ENCODE measurements around the gene GAMT.

The GAMT gene

DNA sequence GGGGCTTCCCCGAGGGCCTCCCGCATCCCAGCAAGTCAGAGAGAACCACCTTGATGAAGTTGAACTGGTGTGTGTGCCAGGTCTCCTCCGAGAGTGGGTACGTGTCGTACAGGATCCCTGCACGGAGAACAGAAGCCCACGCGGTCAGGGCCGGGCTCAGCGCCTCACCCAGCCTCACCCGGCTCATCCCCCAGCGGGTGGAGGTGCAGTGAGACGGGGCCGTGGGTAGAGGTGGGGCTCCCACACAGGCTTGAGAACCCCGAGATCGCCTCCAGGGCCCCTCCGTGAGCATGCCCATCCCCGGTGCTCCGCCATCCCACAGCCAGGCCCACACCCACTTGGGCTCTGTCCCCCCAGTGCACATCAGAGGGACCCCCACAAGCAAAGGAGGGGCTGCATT, 2.3 kb downstream of the GAMT start:
- DNase-seq = no peak

DNA sequence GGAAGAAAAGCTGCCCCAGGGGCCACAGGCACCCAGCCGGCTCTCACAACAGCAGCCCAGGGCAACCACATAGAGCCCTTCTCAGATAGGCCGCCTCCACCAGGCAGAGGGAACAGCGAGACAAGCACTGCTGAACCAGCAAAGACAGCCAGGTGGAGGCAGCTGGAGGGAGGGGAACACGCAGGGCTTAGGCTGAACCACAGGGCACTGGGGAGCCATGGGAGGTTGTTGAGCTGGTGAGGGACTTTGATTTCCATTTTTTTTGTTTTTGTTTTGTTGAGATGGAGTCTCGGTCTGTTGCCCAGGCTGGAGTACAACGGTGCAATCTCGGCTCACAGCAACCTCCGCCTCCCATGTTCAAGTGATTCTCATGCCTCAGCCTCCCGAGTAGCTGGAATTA, 3.5 kb downstream of the GAMT start:
- DNase-seq = no peak

- DNase-seq = no peak
Measured at GRCh38 chr19:1396768-1397679, 4.3 kb downstream of the GAMT start.

DNA sequence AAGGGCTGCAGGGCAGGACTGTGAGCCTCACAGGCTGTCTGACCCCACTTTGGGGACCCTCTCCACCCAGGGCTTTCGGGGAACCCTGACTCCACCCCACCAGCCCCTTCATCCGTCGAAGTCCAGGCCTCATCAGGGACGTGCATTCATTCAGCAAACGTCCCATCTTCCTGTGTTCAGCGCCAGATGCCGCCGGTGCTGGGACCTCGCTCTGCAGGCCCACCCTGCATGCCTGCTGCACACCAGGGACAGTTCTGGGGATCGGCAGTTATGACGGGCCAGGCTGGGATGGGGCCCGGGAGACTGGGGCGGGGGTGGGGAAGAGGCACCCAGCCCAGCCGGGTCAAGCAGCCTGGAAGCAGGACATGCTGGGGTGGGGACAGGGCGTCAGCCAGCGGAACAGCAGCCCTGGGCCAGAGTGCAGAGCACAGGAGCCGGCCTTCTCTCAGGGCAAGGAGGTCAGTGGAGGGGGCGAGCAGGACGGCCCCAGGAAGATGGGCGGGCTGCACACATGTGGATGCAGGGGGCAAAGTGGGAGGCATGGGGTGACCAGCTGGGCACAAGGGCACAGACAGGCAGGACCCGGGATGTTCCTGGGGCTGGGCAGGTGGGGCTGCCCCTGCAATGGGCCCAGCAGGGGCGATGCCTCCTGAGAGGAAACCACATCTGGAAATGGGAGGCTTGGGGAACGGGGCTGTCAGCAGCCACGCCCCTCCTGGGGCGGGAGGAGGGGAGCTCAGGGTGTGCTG, 5.1 kb downstream of the GAMT start:
- DNase-seq = no peak

DNA sequence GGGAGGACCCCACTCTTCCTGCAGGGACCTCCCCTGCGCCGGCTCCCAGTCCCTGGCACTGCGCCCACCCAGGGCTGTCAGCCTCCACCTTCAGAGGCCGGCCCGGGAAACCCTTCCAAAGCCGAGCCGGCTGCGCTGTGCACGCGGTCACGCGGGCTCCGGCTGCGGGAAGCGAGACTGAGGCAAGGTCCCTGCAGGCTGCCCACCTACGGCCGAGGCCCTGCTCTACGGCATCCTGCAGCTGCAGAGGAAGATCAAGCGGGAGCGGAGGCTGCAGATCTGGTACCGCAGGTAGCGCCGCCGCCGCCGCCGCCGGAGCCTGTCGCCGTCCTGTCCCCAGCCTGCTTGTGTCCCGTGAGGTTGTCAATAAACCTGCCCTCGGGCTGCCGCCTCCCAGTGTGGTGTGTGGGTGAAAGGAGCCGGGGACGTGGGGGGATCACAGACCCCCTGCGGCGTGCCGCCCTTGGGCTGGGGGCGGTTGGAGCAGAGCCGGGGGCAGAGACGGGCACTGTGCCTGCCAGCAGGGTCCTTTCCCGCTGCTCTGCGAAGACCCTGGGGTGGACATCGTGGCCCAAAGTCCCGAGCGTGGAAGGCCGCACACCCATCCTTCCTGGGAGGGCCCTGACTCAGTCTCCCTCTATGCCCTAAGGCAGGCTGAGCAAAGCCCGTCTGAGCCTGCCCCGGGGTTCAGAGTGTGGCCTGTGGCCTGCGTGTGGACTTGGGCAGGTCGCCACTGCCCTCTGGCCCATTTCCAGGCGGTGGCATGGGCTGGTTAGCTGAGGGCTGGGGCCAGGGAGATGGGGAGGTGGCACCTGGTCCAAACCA, 5.9 kb downstream of the GAMT start:
- DNase-seq = no peak

- no peak for DNase-seq
Measured at GRCh38 chr19:1394252-1395193, 6.8 kb downstream of the GAMT start.

- DNase-seq = no peak
Measured at GRCh38 chr19:1393841-1394240, 7.5 kb downstream of the GAMT start.

GRCh38 chr19:1392939-1393530, 8.3 kb downstream of the GAMT start:
- no peak for DNase-seq

DNA sequence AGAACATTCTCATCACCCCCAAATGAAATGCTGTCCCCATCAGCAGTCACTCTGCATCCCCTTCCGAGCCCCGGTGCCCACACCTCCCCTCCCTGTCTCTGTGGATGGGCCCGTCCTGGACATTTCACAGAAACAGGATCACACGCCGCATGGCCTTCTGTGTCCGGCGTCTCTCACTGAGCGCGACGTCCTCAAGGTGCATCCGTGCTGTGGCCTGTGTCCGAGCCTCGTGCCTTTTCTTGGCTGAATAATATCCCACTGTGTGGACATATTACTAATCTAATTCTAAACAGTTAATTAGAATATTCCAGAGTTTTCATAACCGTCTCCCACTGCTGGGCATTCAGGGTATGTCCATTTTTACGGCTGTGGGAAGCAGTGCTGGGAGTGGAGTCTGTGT, 8.9 kb downstream of the GAMT start:
- DNase-seq = no peak

- no peak for DNase-seq
Measured at GRCh38 chr19:1390890-1391423, 10.4 kb downstream of the GAMT start.

DNA sequence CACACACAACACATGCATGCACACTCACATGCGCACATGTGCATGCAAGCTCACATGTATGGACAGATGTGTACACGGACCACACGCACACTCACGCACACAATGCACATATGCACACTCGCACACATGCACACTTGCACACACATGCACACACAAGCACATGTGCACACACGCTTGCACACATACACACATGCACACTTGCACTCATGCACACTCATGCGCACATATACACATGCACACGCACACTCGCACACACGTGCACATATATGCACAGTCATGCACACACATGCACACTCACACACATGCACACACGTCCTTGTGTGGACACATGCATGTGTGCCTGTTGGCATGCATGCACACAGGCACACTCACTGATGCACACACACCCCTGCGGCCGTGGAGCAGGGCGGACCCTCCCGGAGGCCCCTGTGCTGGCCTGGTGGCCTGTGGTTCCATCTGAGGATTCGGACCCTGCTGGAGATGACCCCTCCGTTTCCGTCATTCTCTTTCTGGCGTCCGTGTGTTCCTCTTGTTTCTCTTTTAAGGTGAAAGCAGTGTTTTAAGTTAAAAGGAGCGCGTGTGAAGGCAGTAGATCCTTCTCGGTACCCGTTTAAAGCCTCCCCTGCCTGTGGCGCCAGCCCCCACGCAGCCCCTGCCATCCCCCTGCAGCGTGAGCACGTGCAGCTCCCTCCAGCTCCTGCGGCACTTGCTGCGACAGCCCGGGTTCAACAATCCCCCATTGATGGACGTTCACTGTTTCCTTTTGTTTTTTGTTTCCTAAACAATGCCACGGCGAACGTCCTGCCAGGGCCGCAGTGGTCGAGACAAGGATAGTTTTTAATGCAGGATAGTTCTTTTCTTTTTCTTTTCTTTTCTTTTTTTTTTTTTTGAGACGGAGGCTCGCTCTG, 12.1 kb downstream of the GAMT start:
- no peak for DNase-seq

- no peak for DNase-seq
Measured at GRCh38 chr19:1388637-1389026, 12.7 kb downstream of the GAMT start.

DNA sequence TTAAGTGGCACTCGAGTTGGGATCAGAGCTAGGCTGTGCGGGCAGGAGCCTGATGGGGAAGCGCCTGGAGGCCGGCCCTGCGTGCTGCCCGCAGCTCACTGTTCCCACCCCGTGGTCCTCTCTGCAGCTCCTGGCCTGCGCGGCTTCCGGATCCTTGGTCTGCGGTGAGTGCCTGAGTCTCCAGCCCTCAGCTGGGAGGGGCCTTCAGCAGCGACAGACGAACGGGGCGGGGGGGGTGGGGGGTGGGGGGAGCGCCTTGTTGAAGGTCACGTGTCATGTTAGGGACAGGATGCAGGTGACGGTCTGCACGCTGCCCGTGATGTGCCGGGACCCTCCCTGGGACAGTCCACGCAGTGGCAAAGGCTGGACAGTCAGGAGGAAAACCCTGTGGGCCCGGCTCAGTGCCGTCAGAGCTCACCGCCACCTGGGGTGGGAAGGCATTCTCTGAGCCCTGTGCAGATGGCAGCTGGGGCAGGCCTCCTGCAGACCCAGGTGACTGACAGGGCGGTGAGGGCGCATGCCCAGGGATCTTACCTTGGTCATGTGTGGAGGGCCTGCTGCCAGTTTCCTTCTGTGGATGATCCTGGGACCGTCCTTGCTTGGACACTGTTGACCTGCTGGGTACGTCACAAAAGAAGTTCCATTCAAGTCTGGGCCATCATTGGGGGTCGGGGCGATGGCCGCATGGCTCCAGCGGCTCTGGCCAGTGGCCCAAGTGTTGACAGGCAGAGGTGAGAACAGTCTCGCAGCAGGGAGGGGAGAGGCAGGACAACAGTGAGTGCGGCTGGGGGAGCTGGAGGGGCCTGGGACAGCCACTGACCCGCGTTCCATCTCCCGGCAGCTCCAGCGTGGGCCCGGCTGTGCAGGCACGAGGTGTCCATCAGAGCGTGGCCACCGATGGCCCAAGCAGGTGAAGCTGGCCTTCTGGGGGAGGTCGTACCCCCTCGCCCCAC, 13.4 kb downstream of the GAMT start:
- no peak for DNase-seq

DNA sequence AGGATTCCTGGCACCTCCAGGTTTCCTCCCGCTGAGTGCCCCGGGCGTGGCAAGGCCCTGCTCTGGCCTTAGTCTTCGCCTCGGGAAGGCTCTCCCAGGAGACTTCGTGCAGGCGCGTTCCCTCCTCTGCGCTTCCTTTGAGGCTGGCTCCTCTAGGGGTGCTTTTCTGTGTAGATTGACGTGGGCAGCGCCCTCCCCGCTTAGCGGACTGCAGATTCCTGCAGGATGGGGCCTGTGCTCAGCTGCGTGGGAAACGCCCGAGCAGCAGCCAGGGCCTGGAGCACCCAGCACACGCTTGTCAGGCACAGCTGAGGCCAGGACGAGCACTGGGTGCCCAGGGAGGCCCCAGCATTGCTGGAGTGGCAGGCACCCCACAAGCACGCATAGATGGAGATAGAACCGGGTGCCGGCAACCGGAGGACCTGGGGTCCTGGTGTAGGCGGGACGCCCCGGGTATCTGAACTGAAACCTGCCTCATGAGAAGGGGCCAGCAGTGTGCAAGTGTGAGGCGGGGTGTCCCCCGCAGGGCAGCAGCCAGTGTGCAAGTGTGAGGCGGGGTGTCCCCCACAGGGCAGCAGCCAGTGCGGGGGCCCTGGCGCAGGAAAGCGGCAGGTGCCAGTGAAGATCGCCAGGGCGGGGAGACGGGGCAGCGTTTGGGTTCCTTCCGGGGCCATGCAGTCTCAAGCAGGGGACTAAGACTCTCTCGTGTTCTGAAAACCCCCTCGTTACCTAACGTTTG, 14.2 kb downstream of the GAMT start:
- no peak for DNase-seq

DNA sequence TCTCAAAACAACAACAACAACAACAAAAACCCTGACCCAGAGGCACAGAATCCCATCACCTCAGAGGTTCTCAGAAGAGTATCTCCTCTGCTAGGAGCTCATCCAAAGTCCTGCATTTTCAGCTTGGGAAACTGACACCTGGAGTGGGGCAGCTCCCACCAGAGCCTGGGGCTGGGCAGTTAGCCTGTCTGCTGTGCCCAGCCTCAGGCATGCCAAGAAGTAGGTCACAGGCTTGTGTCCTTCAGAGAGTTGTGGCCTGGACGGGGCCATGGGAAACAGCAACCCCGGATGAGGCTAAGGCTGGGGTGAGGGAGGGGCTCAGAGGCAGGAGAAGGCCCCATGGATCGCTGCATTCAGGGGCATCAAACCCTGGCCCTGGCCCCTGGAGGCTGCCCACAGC, 15.5 kb downstream of the GAMT start:
- no peak for DNase-seq

- no peak for DNase-seq
Measured at GRCh38 chr19:1384478-1385110, 16.7 kb downstream of the GAMT start.

DNA sequence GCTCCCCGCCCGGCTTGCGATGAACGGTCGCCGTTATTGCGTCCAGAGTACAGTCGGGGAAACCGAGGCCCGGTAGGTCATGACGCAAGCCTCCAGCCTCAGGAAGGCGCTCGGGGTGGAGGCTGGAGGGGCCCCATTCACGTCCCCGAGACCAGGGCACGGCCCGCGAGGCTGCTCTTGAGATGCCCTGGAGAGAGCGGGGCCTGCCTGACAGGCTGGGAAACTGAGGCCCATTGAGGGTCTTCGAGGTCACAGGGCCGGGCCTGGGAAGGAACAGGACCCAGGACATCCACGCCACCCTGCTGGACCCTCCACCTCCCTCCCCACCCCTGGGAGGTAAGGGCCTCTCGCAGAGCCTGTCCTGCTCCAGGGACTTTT, 17.3 kb downstream of the GAMT start:
- no peak for DNase-seq

Data from fibroblast of skin of right quadriceps (primary cell).